Mucosa of stomach (tissue), 1 donor: ENCODE data around the gene RSAD1.

ENCODE experiments used
- H3K27me3 ChIP-seq: one replicate; pipeline ENCODE4 v1.7.0; 2013; ENCODE audit warnings: mild to moderate bottlenecking, low read length; ENCODE audit not compliant: control insufficient read depth, insufficient read depth
- H3K36me3 ChIP-seq: one replicate; pipeline ENCODE4 v1.7.0; 2013; ENCODE audit warnings: low read length; ENCODE audit not compliant: control insufficient read depth, insufficient read depth
- H3K4me1 ChIP-seq: one replicate; pipeline ENCODE4 v1.7.0; 2013; ENCODE audit warnings: mild to moderate bottlenecking, low read length; ENCODE audit not compliant: control insufficient read depth, insufficient read depth
- H3K4me3 ChIP-seq: one replicate; pipeline ENCODE4 v1.7.0; 2013; ENCODE audit warnings: low read length
- H3K9ac ChIP-seq: one replicate; pipeline ENCODE4 v1.7.0; 2013; ENCODE audit warnings: mild to moderate bottlenecking, low read length, moderate library complexity
- H3K9me3 ChIP-seq: one replicate; pipeline ENCODE4 v1.7.0; 2013; ENCODE audit warnings: mild to moderate bottlenecking, low read length, moderate library complexity; ENCODE audit not compliant: control insufficient read depth
- donor health status: Pancreatic carcinoma.

Gene RSAD1

DNA sequence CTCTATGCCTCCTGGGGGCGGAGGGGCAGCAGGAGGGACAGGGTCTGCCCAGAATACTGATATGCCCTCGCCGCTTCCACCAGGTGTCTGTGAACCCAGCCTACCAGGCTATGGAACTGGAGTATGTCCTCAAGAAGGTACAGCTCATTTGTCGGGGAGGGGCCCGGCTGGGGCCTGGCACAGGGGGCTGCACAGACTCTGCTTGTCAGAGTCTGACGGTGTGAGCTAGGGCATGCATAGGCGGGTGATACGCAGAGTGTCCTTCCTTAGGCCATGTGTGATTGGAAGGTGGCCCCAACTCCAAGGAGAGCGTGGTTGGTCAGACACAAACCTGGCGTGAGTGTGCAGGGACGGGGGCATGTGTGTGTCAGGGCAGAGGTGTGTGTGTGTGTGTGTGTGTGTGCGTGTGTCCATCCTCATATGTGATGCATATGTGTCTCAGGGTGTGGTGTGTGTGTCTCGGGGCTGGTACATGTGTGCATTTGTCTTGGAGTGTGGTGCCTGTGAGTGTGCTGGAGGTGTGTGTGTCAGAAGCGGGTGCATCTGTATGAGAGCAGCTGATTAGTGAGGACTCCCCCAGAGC, 17.0 kb upstream of the RSAD1 start:
- H3K4me3 ChIP-seq = no peak overlapping the region
- peaks cover 24% of the 10 kb centered on the region for H3K4me1 ChIP-seq
- peaks cover 11% of the 10 kb centered on the region for H3K36me3 ChIP-seq
- H3K9ac ChIP-seq = no peak overlapping the region
- no peaks in the 10 kb centered on the region for H3K9me3 ChIP-seq
- no peaks in the 10 kb centered on the region for H3K27me3 ChIP-seq

DNA sequence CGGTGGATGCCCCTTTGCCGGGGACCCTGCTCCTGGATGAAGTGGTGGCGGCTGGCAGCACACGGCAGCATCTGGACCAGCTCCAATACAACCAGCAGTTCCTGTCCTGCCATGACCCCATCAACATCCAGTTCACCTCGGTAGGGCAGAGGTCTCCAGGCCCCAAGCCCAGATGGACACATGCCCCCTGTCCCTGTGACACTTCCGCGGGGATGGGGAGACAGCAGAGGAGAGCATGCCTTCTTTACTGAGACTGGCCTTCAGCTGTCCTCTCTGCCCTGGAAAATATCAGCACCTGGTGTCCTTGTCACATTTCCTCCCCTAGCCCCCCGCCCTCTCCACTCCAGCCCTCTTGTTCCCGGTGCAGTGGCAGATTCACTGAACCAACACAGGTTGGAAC, 16.2 kb upstream of the RSAD1 start:
- Histone ChIP-seq H3K27me3 (peaks cover 2% of the 10 kb centered on the region), H3K4me1 (peaks cover 32% of the 10 kb centered on the region), H3K9ac (no peak overlapping the region), H3K36me3 (peaks cover 6% of the 10 kb centered on the region), H3K9me3 (no peaks in the 10 kb centered on the region), H3K4me3 (no peak overlapping the region)

DNA sequence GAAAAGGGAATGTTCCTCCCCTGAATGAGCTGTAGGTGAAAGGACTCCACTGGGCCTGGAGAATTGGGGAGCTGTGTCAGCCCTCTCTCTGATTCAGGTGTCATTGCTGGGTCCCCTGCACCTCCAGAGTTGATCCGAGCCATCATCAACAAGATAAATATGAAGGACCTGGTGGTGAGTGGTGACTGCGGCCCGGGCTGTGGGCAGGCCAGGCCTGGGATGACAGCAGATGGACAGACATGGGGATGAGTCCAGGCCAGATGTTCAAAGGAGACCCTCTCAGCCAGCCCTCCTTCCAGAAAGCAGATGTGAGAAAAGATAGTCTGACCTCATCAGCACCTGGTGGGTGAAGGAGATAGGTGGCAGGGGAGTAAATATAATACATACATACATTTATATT, 14.5 kb upstream of the RSAD1 start:
- peaks cover 25% of the 10 kb centered on the region for H3K4me1 ChIP-seq
- H3K9ac ChIP-seq = no peak overlapping the region
- no peaks in the 10 kb centered on the region for H3K9me3 ChIP-seq
- peaks cover 13% of the 10 kb centered on the region for H3K27me3 ChIP-seq
- H3K4me3 ChIP-seq = no peak overlapping the region
- peaks cover 6% of the 10 kb centered on the region for H3K36me3 ChIP-seq

DNA sequence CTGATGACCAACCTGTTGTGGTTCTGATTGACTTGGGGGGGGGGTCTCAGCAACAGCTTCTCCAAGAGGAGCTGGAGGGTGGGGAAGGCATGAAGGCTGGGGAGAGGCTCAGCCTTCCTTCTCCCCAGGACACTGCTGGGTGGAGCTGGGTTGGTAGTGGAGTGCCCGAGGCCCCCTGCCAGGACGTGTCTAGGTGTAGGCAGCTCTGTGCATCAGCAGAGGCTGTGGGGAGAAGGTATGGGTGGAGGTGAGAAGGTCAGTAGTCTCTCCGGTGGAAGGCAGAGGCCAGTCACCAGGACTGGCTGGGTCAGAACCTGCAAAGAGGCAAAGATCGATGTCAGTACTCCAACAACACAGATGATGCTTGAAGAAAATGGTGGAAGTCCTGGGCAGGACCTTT, 13.9 kb upstream of the RSAD1 start:
- Histone ChIP-seq H3K9me3 (no peaks in the 10 kb centered on the region), H3K9ac (no peak overlapping the region), H3K4me1 (peaks cover 25% of the 10 kb centered on the region), H3K36me3 (peaks cover 6% of the 10 kb centered on the region), H3K27me3 (peaks cover 13% of the 10 kb centered on the region), H3K4me3 (no peak overlapping the region)

DNA sequence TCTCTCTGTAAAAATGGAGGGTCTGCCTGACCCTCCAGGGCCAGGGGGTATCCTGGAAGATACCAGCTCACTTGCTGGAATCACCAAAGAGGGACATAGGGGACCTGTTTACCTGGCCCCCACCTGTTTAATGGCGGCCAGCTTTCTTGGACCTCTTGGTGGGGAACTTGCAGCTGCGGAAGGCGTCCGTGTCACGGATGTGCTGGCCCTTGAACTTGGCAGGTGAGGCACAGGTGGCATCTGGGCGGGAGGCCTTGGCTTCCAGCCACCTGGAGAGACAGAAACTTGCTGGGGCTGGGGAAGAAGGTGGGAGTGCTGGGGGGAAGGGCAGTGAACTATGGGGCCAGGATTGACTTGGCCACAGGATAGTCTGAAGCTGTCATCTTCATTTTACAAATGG, 13.5 kb upstream of the RSAD1 start:
- peaks cover 6% of the 10 kb centered on the region for H3K36me3 ChIP-seq
- no peak overlapping the region for H3K4me3 ChIP-seq
- H3K4me1 ChIP-seq = peaks cover 25% of the 10 kb centered on the region
- H3K9ac ChIP-seq = no peak overlapping the region
- no peaks in the 10 kb centered on the region for H3K9me3 ChIP-seq
- peaks cover 13% of the 10 kb centered on the region for H3K27me3 ChIP-seq

DNA sequence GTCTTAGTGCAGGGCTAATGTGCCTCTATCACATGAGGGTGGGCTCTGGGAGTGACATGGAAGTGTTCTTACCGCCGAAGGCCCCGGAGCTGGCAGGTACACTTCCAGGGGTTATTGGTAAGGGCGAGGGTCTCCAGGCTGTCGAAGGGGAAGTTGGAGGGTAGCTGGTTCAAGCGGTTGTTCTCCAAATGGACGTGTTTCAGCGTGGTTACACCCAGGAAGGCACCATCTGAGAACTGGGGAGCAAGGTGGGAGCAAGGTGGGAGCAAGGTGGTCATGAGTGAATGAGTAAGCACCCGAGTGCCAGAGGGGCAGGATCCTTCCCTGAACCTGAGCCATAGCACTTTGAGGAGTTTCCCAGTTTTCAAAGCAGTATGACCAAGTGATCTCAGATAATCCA, 13.0 kb upstream of the RSAD1 start:
- peaks cover 25% of the 10 kb centered on the region for H3K4me1 ChIP-seq
- no peak overlapping the region for H3K9ac ChIP-seq
- peaks cover 3% of the 10 kb centered on the region for H3K36me3 ChIP-seq
- peaks cover 13% of the 10 kb centered on the region for H3K27me3 ChIP-seq
- no peak overlapping the region for H3K4me3 ChIP-seq
- H3K9me3 ChIP-seq = no peaks in the 10 kb centered on the region

DNA sequence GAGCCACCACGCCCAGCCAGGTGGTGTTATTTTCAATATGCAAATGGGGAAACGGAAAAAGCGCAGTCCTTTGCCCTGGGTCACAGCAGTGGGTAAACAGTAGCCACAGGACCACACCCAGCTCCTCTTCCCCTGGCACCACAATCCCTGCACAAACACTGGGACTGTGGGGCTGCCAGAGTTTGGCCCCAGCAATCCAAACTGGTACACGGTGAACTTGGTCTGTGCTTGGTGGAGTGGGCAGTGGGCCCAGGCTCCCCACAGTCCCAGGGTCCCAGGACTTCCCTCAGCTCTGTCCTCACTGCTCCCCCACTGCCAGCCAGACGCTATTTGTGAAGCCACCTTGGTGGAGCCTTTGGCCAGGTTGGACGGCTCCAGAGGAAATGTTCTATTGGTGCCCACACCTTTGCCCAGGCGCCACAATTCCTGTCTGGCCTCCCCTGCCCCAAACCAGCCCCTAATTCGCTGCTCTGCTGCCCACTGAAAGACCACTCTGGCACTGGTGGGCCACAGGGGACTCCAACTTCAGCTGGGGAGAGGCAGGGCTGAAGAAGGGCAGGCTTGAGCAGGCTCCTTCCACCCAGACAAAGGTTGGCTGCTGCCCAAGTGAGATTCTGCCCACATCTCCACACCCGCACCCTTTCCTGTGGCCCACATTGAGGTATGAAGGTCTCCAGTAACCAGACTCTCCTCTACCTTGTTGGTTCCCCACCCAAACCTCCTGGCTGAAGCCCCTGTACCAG, 12.1 kb upstream of the RSAD1 start:
- Histone ChIP-seq H3K4me3 (no peak overlapping the region), H3K9ac (peak overlapping the region; percentile 56), H3K36me3 (no peaks in the 10 kb centered on the region)

DNA sequence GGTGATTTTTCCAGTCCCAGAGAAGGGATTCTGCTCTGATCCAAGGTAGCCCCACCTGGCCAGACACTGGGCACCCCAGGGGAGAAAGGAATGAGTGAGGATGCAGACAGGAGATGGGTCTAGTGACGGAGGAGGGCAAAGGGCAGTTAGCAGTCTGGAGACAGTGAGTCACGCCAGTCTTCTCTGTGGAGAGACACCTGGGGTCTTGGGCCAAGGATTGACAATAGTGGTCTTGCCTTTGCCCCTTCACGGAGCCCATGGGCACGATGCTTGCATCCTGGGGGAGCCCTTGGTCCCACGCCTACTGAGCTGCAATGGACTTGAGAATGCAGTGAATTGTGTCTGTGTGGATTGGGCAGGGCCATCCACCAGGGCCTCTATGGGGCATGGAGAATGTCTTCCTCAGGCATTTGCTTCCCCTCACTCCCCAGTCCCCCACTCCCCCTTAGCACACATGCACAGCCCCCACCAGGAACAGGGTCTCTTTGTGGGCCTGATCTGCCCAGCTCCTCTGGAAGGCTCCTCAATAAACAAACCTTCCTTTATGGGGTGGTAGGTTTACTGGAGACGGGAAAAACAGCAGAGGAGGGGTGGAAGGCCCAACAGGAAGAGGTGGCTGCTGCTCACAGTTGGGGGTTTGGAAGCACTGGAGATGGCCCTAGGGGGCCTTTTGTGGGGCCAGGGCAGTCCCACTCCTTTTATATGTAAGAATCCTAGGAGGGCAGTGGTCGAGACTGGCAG, 11.4 kb upstream of the RSAD1 start:
- peaks cover 25% of the 10 kb centered on the region for H3K4me1 ChIP-seq
- no peaks in the 10 kb centered on the region for H3K36me3 ChIP-seq
- H3K9ac ChIP-seq = peak overlapping the region; percentile 56
- H3K9me3 ChIP-seq = no peaks in the 10 kb centered on the region
- H3K4me3 ChIP-seq = no peak overlapping the region
- H3K27me3 ChIP-seq = peaks cover 13% of the 10 kb centered on the region

More for the DNA sequence above, 12.1 kb upstream of the RSAD1 start:
- H3K9me3 ChIP-seq = no peaks in the 10 kb centered on the region
- H3K27me3 ChIP-seq = peaks cover 13% of the 10 kb centered on the region
- H3K4me1 ChIP-seq = peaks cover 25% of the 10 kb centered on the region

DNA sequence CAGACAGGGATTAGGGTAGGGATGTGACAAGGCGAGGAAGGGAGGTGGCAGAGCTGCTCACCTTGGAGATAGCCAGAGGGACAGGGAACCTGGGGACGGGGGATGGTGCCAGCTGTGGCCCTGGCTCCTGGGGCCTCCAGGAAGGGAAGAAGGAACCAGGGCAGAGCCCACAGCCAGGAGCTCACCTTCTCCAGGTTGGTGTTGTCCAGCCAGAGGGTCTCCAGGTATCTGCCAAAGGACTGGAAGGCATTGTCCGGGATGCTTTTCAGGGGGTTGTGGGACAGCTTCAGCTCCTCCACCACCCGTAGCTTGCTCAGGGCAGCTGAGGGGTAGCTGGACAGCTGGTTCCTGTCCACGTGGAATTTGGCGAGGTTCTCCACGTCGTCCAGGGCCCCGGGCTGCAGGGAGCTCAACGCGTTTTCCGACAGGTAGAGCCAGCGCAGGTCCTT, 10.8 kb upstream of the RSAD1 start:
- Histone ChIP-seq H3K9ac (no peak overlapping the region), H3K9me3 (no peaks in the 10 kb centered on the region), H3K27me3 (peaks cover 13% of the 10 kb centered on the region), H3K4me1 (peaks cover 25% of the 10 kb centered on the region), H3K36me3 (no peaks in the 10 kb centered on the region), H3K4me3 (no peak overlapping the region)

DNA sequence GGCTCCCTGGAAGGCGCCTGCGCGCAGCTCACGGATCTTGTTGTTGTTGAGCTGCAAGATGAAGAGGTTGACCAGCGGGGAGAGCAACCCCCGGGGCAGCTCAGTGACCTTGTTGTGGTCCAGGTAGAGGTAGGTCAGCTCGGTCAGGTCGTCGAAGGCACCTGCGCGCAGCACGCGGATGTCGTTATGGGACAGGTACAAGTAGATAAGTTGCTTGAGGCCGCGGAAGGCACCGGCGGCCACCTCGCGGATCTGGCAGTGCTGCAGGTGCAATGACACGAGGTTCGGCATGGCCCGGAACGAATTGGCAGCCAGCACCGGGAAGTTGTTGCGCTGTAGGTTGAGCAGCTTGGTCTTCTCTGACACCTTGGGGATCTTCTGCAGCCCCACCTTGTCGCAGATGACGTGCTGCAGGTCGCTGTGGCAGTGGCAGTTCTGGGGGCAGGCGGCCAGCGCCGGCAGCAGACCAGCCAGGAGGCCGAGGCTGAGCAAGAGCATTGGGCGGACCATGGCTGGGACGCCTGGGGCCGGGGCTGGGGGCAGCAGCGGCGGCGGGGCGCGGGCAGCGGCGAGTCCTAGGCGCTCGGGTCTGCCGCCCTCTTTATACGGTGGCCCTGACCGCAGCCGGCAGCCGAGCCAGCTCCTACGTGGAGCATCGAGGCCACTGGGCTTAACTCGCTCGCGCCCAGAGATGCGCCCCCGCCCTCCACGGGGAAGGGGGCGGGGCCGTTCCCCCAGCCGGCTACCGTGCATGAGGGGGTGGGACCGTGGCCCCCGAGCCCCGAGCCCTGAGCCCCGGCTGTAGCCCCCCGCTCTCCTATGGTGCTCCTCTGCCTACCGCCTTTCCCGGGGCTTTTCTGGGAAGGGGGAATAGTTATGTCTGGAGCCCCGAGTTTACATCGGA, 10.1 kb upstream of the RSAD1 start, which contains the start of gene CHAD:
CHAD (minus strand) TSS at position 577 of the 904 bp plus-strand sequence; CDS start at position 510, 67 bp downstream.
- H3K9me3 ChIP-seq = no peaks in the 10 kb centered on the region
- H3K4me1 ChIP-seq = peaks cover 25% of the 10 kb centered on the region
- H3K4me3 ChIP-seq = no peak within 1 kb of the TSS
- peak within 1 kb of the TSS; percentile 17 for H3K9ac ChIP-seq
- H3K36me3 ChIP-seq = no peaks in the 10 kb centered on the region
- peaks cover 13% of the 10 kb centered on the region for H3K27me3 ChIP-seq

DNA sequence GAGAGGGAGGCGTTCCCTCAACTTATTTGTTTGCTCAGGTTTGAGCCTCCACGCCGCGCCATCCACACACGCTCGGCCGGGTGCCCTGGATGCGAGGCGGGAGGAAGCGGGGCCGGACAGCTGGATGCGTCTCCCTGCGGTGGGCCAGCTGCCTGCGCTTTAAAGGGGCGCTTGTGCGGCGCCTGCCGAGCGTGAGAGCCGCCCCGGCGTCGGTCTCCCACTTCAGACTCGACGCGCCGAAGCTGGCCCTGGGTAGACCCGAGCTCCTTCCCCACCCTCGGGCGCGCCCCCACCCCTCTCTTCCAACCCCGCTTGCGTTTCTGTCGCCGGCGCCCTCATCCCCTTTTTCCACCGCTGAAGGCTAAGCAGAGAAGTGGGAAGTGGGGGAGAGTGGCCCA, 9.5 kb upstream of the RSAD1 start:
- Histone ChIP-seq H3K9ac (peak overlapping the region; percentile 17), H3K4me1 (peaks cover 31% of the 10 kb centered on the region), H3K4me3 (no peak overlapping the region), H3K27me3 (peaks cover 13% of the 10 kb centered on the region), H3K36me3 (no peaks in the 10 kb centered on the region), H3K9me3 (no peaks in the 10 kb centered on the region)
